Upper lobe of right lung (tissue), 1 donor: ENCODE data around the gene CACNA2D4. TPM values are rescaled to one million over a fixed set of nuclear protein-coding genes. Genes with fewer than 3 reads are reported as not detected.

ENCODE experiments used
- ATAC-seq: fragments of 200-7000 bp; cut with Tn5 transposase; one replicate; pipeline ENCODE4 v1.9.1; 2020; ENCODE audit warnings: mild to moderate bottlenecking, moderate library complexity
- DNase-seq: peaks from one replicate; pipeline ENCODE4 v3.0.0-alpha.2; 2020
- H3K27ac ChIP-seq: fragments of 200-600 bp; one replicate; pipeline ENCODE4 v1.8.0; 2022
- H3K27me3 ChIP-seq: fragments of 200-600 bp; one replicate; pipeline ENCODE4 v1.8.0; 2022; ENCODE audit warnings: mild to moderate bottlenecking
- H3K36me3 ChIP-seq: fragments of 200-600 bp; one replicate; pipeline ENCODE4 v1.8.0; 2022
- H3K4me1 ChIP-seq: fragments of 200-600 bp; one replicate; pipeline ENCODE4 v1.8.0; 2022
- H3K4me3 ChIP-seq: fragments of 200-600 bp; one replicate; pipeline ENCODE4 v1.8.0; 2022; ENCODE audit warnings: mild to moderate bottlenecking
- H3K9me3 ChIP-seq: fragments of 200-600 bp; one replicate; pipeline ENCODE4 v1.8.0; 2022
- CTCF ChIP-seq: fragments of 200-600 bp; IDR thresholded peaks from one replicate; pipeline ENCODE4 v1.8.0; 2022; ENCODE audit warnings: antibody characterized with exemption
- intact Hi-C: fragments of 100-400 bp; cut with DNase I; formaldehyde crosslinking; loops from one replicate; pipeline ENCODE4 v1.11.0; 2022
- total RNA-seq: library from RNA; stranded (reverse); fragmentation: NEBNext Ultra II Directional; extraction: Animal tissue kit (Norgen Biotek cat#: 25700); gene quantifications from one replicate; pipeline ENCODE4 v1.2.1, GENCODE V29; 2021
- donor health status: DM: no; HTN: yes; CAD: no; lungs with severe emphysema.

CACNA2D4 gene
- total RNA-seq, 1 donor from 2014 or later = 5.5 TPM

- no peak for TF ChIP-seq CTCF
- Histone ChIP-seq H3K4me1 (no peaks in the 10 kb centered on the region), H3K27me3 (no peaks in the 10 kb centered on the region), H3K9me3 (peaks cover 12% of the 10 kb centered on the region), H3K27ac (no peak overlapping the region), H3K36me3 (peaks cover 11% of the 10 kb centered on the region), H3K4me3 (no peak overlapping the region)
- ATAC-seq (no peak), DNase-seq (no peak)
- intact Hi-C loops = no loop called here
Observed at GRCh38 chr12:1750300-1750699, 168.2 kb downstream of the CACNA2D4 start.

GRCh38 chr12:1749019-1749418 is 169.4 kb downstream of the CACNA2D4 start:
- no peak for DNase-seq
- Histone ChIP-seq H3K27ac (no peak overlapping the region), H3K4me1 (no peaks in the 10 kb centered on the region)

GRCh38 chr12:1747609-1748008 is 170.8 kb downstream of the CACNA2D4 start:
- no peak overlapping the region for H3K27ac ChIP-seq
- peaks cover 12% of the 10 kb centered on the region for H3K9me3 ChIP-seq
- H3K4me3 ChIP-seq = no peak overlapping the region
- intact Hi-C loops = no loop called here
- no peak for TF ChIP-seq CTCF
- H3K36me3 ChIP-seq = no peaks in the 10 kb centered on the region
- no peaks in the 10 kb centered on the region for H3K4me1 ChIP-seq
- no peak for ATAC-seq
- H3K27me3 ChIP-seq = no peaks in the 10 kb centered on the region
- DNase-seq = no peak

More at GRCh38 chr12:1749019-1749418, 169.4 kb downstream of the CACNA2D4 start:
- Histone ChIP-seq H3K36me3 (no peaks in the 10 kb centered on the region), H3K4me3 (no peak overlapping the region), H3K9me3 (peaks cover 12% of the 10 kb centered on the region), H3K27me3 (no peaks in the 10 kb centered on the region)
- no peak for ATAC-seq
- no peak for TF ChIP-seq CTCF
- intact Hi-C loops = no loop called here

- no peak overlapping the region for H3K4me3 ChIP-seq
- peaks cover 12% of the 10 kb centered on the region for H3K9me3 ChIP-seq
- ATAC-seq (no peak), DNase-seq (no peak)
- H3K4me1 ChIP-seq = peaks cover 21% of the 10 kb centered on the region
- H3K36me3 ChIP-seq = no peaks in the 10 kb centered on the region
- H3K27me3 ChIP-seq = no peaks in the 10 kb centered on the region
- intact Hi-C loops = no loop called here
- H3K27ac ChIP-seq = no peak overlapping the region
- TF ChIP-seq CTCF = no peak
Observed at GRCh38 chr12:1744932-1745331, 173.5 kb downstream of the CACNA2D4 start.

Other genes with a start within 250 kb of the CACNA2D4 start
- 96.0 TPM for gene ADIPOR2, start 227.6 kb downstream of the CACNA2D4 start, total RNA-seq
- not detected for gene LRTM2, start 98.1 kb downstream of the CACNA2D4 start, total RNA-seq
- gene DCP1B, start 85.8 kb upstream of the CACNA2D4 start, total RNA-seq = 12.8 TPM
- 15.6 TPM for gene CACNA1C, start 134.3 kb upstream of the CACNA2D4 start, total RNA-seq